ENCODE data around the gene HSD3B1.

- TF ChIP-seq POLR2AphosphoS5 (IDR thresholded peaks at IDR 0.05; ENCODE audit: low read depth, low read length) (no peak), POLR2A (IDR thresholded peaks at IDR 0.05; ENCODE audit: low read depth, low read length) (no peak), SPI1 (IDR thresholded peaks at IDR 0.05; ENCODE audit: low read depth, low read length) (no peak), TAF1 (IDR thresholded peaks at IDR 0.05; ENCODE audit: low read depth, low read length) (no peak), POU2F2 (IDR thresholded peaks at IDR 0.05; ENCODE audit: low read depth, low read length) (no peak)
These were observed 37.3 kb downstream of the HSD3B1 start for GRCh38 chr1:119544165-119544762.
